ENCODE results near the gene DYRK4.

GRCh38 chr12:4580281-4580688 lies 18.3 kb downstream of the DYRK4 start:
- TF ChIP-seq EZH2 (IDR thresholded peaks at IDR 0.05; ENCODE audit: borderline replicate concordance, low read length) = no peak
- no peak for TF ChIP-seq CTCF (IDR thresholded peaks at IDR 0.05; ENCODE audit: low read length)
